HFF-Myc (cell line): ENCODE results near the gene ASAH2B.
"Not testable (repeated sequence)": the region's sequence is repeated elsewhere in the genome, so short reads cannot be mapped to it uniquely, and the experiment has no call there.

Experiments used
- DNase-seq: peaks from one replicate; pipeline ENCODE4 v3.0.0-alpha.2; 2011; ENCODE audit warnings: low read depth; ENCODE audit errors: extremely low read depth
- H3K4me3 ChIP-seq: replicated peaks from 2 replicates; pipeline ENCODE4 v1.5.1; 2011; ENCODE audit warnings: low read depth, mild to moderate bottlenecking, control low read depth, low read length
- CTCF ChIP-seq: IDR thresholded peaks from 2 replicates; pipeline ENCODE4 v1.5.1; 2012; ENCODE audit warnings: mild to moderate bottlenecking, low read depth, low read length, control low read depth; ENCODE audit errors: missing control alignments

Gene ASAH2B

GRCh38 chr10:50782017-50782416 is 42.3 kb downstream of the ASAH2B start:
- not testable (repeated sequence) for H3K4me3 ChIP-seq, DNase-seq

- DNase-seq, H3K4me3 ChIP-seq: not testable (repeated sequence)
Measured at GRCh38 chr10:50787962-50788361, 48.2 kb downstream of the ASAH2B start.

- peak; percentile 44 for TF ChIP-seq CTCF
- no peak overlapping the region for H3K4me3 ChIP-seq
- DNase-seq, result no peak
Measured at GRCh38 chr10:50788951-50789945, 49.5 kb downstream of the ASAH2B start.

- H3K4me3 ChIP-seq, result no peak overlapping the region
- no peak for DNase-seq
- TF ChIP-seq CTCF, result no peak
Measured at GRCh38 chr10:50794490-50794889, 54.8 kb downstream of the ASAH2B start.

- no peak overlapping the region for H3K4me3 ChIP-seq
- no peak for TF ChIP-seq CTCF
- DNase-seq, result no peak
Measured at GRCh38 chr10:50796693-50797092, 57.0 kb downstream of the ASAH2B start.

- no peak for TF ChIP-seq CTCF
- no peak for DNase-seq
- H3K4me3 ChIP-seq, result no peak overlapping the region
Measured at GRCh38 chr10:50798297-50798696, 58.6 kb downstream of the ASAH2B start.

- TF ChIP-seq CTCF, result no peak
- no peak for DNase-seq
- no peak overlapping the region for H3K4me3 ChIP-seq
Measured at GRCh38 chr10:50799595-50799994, 59.9 kb downstream of the ASAH2B start.
